ENCODE results near the gene SECISBP2L. TPM values are rescaled to one million over a fixed set of nuclear protein-coding genes. Genes with fewer than 3 reads are reported as not detected.

The SECISBP2L gene
- total RNA-seq, 6 experiments from 2014 or later = 13.5 to 24.6 (median 19.5) TPM

GRCh38 chr15:49045751-49046219 is 461 bp downstream of the SECISBP2L start:
- Histone ChIP-seq H3K4me1 (peaks cover 0 to 18% (median 8%) of the 10 kb centered on the region in 4 donors), H3K36me3 (no peaks in the 10 kb centered on the region), H3K4me3 (peak overlapping the region; percentile 91 to 98 (median 93)), H3K9me3 (no peaks in the 10 kb centered on the region), H3K27ac (peak overlapping the region; percentile 73 to 86 (median 74)), H3K27me3 (no peaks in the 10 kb centered on the region)
- DNase-seq (no peak), ATAC-seq (peak; percentile 30 to 51 (median 42))
- 0% methylated on average over 8 of the region's 17 CpGs for WGBS (ENCODE audit: insufficient coverage, low coverage, low lambda C conversion rate, missing lambda C conversion rate)
- no peak for TF ChIP-seq CTCF (IDR thresholded peaks at IDR 0.05)
- no peak for TF ChIP-seq POLR2A (IDR thresholded peaks at IDR 0.05)
- intact Hi-C loops (cut with DNase I) = no loop called here

GRCh38 chr15:49044766-49045606 is 1.3 kb downstream of the SECISBP2L start:
- peak overlapping the region; percentile 91 to 98 (median 93) for H3K4me3 ChIP-seq
- H3K27ac ChIP-seq = peak overlapping the region in 2 of 3 donors; percentile 74 to 86
- intact Hi-C loops (cut with DNase I) = no loop called here
- TF ChIP-seq POLR2A (IDR thresholded peaks at IDR 0.05) (no peak), CTCF (IDR thresholded peaks at IDR 0.05) (no peak)
- no peaks in the 10 kb centered on the region for H3K36me3 ChIP-seq
- 7% methylated on average over 8 of the region's 8 CpGs for WGBS (ENCODE audit: insufficient coverage, low coverage, low lambda C conversion rate, missing lambda C conversion rate)
- DNase-seq = no peak
- peaks cover 0 to 18% (median 8%) of the 10 kb centered on the region in 4 donors for H3K4me1 ChIP-seq
- no peaks in the 10 kb centered on the region for H3K9me3 ChIP-seq
- no peak for ATAC-seq
- no peaks in the 10 kb centered on the region for H3K27me3 ChIP-seq

- TF ChIP-seq POLR2A (IDR thresholded peaks at IDR 0.05) = no peak
- no peak for TF ChIP-seq CTCF (IDR thresholded peaks at IDR 0.05)
- Histone ChIP-seq H3K36me3 (no peaks in the 10 kb centered on the region), H3K9me3 (no peaks in the 10 kb centered on the region), H3K27ac (no peak overlapping the region), H3K4me3 (peak overlapping the region in 1 of 3 donors; percentile 98), H3K27me3 (no peaks in the 10 kb centered on the region), H3K4me1 (peaks cover 0 to 18% (median 8%) of the 10 kb centered on the region in 4 donors)
- no peak for ATAC-seq
- 61% methylated on average over 3 of the region's 3 CpGs for WGBS (ENCODE audit: insufficient coverage, low coverage, low lambda C conversion rate, missing lambda C conversion rate)
- no peak for DNase-seq
- intact Hi-C loops (cut with DNase I) = no loop called here
These were observed 2.2 kb downstream of the SECISBP2L start for GRCh38 chr15:49044002-49044401.

- Histone ChIP-seq H3K4me3 (no peak overlapping the region), H3K4me1 (peaks cover 0 to 18% (median 8%) of the 10 kb centered on the region in 4 donors)
- intact Hi-C loops (cut with DNase I) = no loop called here
These were observed 4.1 kb downstream of the SECISBP2L start for GRCh38 chr15:49042165-49042564.

More at GRCh38 chr15:49042165-49042564, 4.1 kb downstream of the SECISBP2L start:
- Histone ChIP-seq H3K27me3 (no peaks in the 10 kb centered on the region), H3K9me3 (no peaks in the 10 kb centered on the region), H3K36me3 (no peaks in the 10 kb centered on the region), H3K27ac (no peak overlapping the region)
- DNase-seq = no peak
- TF ChIP-seq CTCF (IDR thresholded peaks at IDR 0.05) (no peak), POLR2A (IDR thresholded peaks at IDR 0.05) (no peak)
- ATAC-seq = no peak

Data from right lobe of liver (tissue), 6 donors.